GM18507 (cell line): ENCODE results near the gene LRIG1.

Source experiments
- DNase-seq: peaks from one replicate; pipeline ENCODE4 v3.0.0; 2011; ENCODE audit warnings: low read depth; ENCODE audit not compliant: insufficient read length; ENCODE audit errors: extremely low spot score
- FAIRE-seq: peaks from 2 replicates; lab custom pipeline; 2011; peaks lifted over from hg19 to GRCh38; lab: Jason Lieb, UNC

Gene LRIG1

GRCh38 chr3:66377800-66378199 is 123.0 kb downstream of the LRIG1 start:
- FAIRE-seq (no peak), DNase-seq (no peak)

DNA sequence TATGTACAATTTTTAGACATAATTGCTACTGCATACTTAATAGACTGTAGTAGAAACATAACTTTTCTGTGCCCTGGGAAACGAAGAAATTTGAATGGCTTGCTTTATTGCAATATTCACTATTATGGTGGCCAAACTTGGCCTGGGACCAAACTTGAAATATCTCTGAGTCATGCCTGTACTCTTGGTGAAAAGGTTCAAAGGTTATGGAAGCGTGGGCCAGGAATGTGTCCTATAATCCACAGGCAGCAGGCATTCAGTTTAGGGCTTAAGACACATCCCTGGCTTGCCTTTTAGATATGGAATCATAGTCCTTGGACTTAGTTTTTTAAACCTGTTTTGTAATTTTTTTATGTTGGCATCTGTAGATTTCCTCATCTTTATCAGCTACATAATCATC is 124.3 kb downstream of the LRIG1 start:
- FAIRE-seq (no peak), DNase-seq (no peak)

GRCh38 chr3:66372681-66373350 is 128.0 kb downstream of the LRIG1 start:
- no peak for DNase-seq
- FAIRE-seq: no peak

DNA sequence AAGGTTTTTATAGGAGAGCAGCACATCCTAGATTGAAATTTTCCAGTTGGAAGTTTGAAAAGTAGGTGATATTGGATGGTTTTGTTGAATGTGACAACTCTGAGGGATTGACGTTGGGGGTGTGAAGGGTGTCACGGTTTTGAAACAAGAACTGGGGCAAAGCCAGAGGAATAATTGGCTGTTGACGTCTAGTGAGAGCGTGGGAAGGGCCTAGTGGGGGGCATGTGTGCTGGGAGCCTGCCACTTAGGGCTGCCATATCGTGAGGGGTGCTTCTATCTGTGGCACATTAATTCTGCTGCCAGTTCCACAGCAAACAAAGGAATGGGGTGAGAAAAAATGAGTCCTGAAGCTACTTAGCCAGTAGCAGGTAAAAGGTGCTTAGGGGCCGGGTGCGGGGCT is 129.4 kb downstream of the LRIG1 start:
- DNase-seq: no peak
- no peak for FAIRE-seq

GRCh38 chr3:66370179-66370578 is 130.6 kb downstream of the LRIG1 start:
- FAIRE-seq (no peak), DNase-seq (no peak)

DNA sequence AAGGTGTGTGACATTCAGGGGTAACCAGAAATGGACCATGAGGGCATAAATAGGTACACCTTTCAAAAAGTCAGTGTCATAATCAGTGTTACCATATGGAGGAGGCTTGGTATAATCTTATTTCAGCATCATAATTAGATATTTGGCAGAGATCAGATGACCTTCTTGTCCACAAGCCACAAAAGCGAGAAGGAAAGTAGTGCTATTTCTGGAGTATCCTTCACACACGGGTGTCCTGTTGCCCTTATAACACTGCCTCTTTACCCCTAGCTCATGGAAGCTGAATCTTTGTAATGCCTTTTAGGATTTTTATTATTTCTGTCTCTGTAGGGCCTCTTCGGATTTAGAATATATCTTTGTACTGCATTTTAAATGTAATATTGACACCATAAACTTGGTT is 132.8 kb downstream of the LRIG1 start:
- FAIRE-seq (no peak), DNase-seq (no peak)

GRCh38 chr3:66366747-66367146 is 134.1 kb downstream of the LRIG1 start:
- FAIRE-seq: no peak
- no peak for DNase-seq

- FAIRE-seq: no peak
- no peak for DNase-seq
Observed at GRCh38 chr3:66365080-66365479, 135.7 kb downstream of the LRIG1 start.

DNA sequence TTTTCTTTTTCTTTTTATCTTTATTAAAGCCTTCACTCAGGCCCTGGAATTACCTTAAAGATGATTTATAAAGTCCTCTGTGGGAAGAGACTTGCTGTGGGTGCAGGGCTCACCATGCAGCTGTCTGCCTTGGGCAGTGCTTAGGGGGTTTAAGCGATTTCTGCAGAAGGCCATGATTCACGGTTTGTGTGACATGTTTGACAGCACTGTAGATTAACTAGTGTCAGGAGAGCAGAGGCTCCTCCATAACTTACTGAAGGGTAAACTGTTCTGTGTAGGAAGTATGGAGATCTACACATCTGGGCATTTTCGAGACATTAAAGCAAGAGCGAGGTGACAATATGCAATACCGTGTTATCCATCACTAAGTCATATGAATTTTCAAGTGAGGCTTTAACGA is 137.7 kb downstream of the LRIG1 start:
- no peak for DNase-seq
- no peak for FAIRE-seq

GRCh38 chr3:66362541-66362941 is 138.3 kb downstream of the LRIG1 start:
- DNase-seq: no peak
- FAIRE-seq: no peak

DNA sequence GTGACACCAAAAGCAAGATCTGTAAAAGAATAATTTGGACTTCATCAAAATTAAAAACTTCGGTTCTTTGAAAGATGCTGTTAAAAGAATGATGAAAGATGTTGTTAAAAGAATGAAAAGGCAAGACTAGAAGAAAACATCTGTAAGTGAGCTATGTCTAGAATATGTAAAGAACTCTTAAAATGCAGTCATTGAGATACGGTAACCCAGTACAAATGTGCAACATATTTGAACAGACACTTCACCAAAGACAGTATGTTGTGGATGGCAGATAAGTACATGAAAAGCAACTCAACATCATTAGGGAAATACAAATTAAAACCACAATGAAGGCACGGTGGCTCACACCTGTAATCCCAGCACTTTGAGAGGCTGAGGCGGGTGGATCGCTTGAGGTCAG is 139.5 kb downstream of the LRIG1 start:
- FAIRE-seq (no peak), DNase-seq (no peak)

- FAIRE-seq (no peak), DNase-seq (no peak)
Observed at GRCh38 chr3:66355997-66356396, 144.8 kb downstream of the LRIG1 start.

- peak; percentile 56 for FAIRE-seq
- no peak for DNase-seq
Observed at GRCh38 chr3:66355394-66355793, 145.4 kb downstream of the LRIG1 start.

DNA sequence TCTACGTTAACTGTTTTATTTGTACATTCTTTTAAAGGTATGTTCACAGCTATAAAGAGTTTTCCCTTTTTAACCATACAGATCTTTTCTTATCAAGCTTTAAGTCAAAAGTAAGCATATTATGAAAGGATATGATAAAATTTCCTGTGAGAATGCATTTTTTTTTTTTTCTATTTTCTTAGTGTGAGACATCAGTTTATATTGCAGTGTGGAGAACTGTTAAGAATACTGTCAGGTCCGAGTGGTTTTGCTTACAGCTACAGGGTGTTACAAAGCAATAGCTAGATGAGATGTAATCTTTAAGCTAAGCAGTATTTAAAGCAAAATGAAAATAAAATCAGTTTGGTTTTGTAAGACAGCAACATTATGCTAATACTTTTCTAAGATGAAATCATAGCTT is 146.8 kb downstream of the LRIG1 start:
- DNase-seq: no peak
- no peak for FAIRE-seq

GRCh38 chr3:66353530-66353929 is 147.3 kb downstream of the LRIG1 start:
- DNase-seq (no peak), FAIRE-seq (no peak)

GRCh38 chr3:66353039-66353438 is 147.8 kb downstream of the LRIG1 start:
- no peak for FAIRE-seq
- DNase-seq: no peak

- DNase-seq (no peak), FAIRE-seq (no peak)
Observed at GRCh38 chr3:66350601-66351000, 150.2 kb downstream of the LRIG1 start.

- DNase-seq (no peak), FAIRE-seq (no peak)
Observed at GRCh38 chr3:66348704-66349103, 152.1 kb downstream of the LRIG1 start.

- no peak for FAIRE-seq
- DNase-seq: no peak
Observed at GRCh38 chr3:66344848-66345578, 155.8 kb downstream of the LRIG1 start.

GRCh38 chr3:66344391-66344811 is 156.4 kb downstream of the LRIG1 start:
- FAIRE-seq (no peak), DNase-seq (no peak)

- DNase-seq (no peak), FAIRE-seq (no peak)
Observed at GRCh38 chr3:66342717-66343356, 158.0 kb downstream of the LRIG1 start.
